ENCODE results near the gene NKIRAS2.
A peak's percentile ranks its signal among the peaks of the same experiment; 100 is the strongest.
"Not testable (repeated sequence)": the region's sequence is repeated elsewhere in the genome, so short reads cannot be mapped to it uniquely, and the experiment has no call there.

NKIRAS2 gene

GRCh38 chr17:42000413-42001133 lies 19.3 kb upstream of the NKIRAS2 start:
- ATAC-seq = no peak

- ATAC-seq = no peak
These were observed 18.2 kb upstream of the NKIRAS2 start for GRCh38 chr17:42001729-42002128.

GRCh38 chr17:42002175-42002791 lies 17.6 kb upstream of the NKIRAS2 start:
- no peak for ATAC-seq

- ATAC-seq = no peak
These were observed 17.0 kb upstream of the NKIRAS2 start for GRCh38 chr17:42002792-42003301.

- no peak for ATAC-seq
These were observed 14.7 kb upstream of the NKIRAS2 start for GRCh38 chr17:42005166-42005565.

- no peak for ATAC-seq
These were observed 10.7 kb upstream of the NKIRAS2 start for GRCh38 chr17:42009170-42009569.

GRCh38 chr17:42010266-42010680 lies 9.6 kb upstream of the NKIRAS2 start:
- not testable (repeated sequence) for ATAC-seq

GRCh38 chr17:42010898-42011516 lies 8.9 kb upstream of the NKIRAS2 start:
- no peak for ATAC-seq

GRCh38 chr17:42012363-42012762 lies 7.5 kb upstream of the NKIRAS2 start:
- ATAC-seq = not testable (repeated sequence)

GRCh38 chr17:42013740-42014139 lies 6.2 kb upstream of the NKIRAS2 start:
- not testable (repeated sequence) for ATAC-seq

GRCh38 chr17:42016411-42016831 lies 3.5 kb upstream of the NKIRAS2 start:
- ATAC-seq = no peak

- peak; percentile 92 to 94 for ATAC-seq
These were observed 2.7 kb upstream of the NKIRAS2 start, which contains the start of gene DNAJC7 for GRCh38 chr17:42016941-42017865. Gene DNAJC7, minus strand, starts transcription at chr17:42017439. Its CDS starts 23 bp downstream, at chr17:42017416.

GRCh38 chr17:42017866-42018200 lies 2.1 kb upstream of the NKIRAS2 start:
- peak; percentile 2 to 3 for ATAC-seq

GRCh38 chr17:42018339-42018738 lies 1.6 kb upstream of the NKIRAS2 start:
- no peak for ATAC-seq

- no peak for ATAC-seq
These were observed 902 bp upstream of the NKIRAS2 start for GRCh38 chr17:42018988-42019387.

- ATAC-seq = not testable (repeated sequence)
These were observed 955 bp downstream of the NKIRAS2 start for GRCh38 chr17:42020845-42021244.

GRCh38 chr17:42023524-42024349 lies 3.8 kb downstream of the NKIRAS2 start:
- no peak for ATAC-seq

GRCh38 chr17:42025191-42025579 lies 5.3 kb downstream of the NKIRAS2 start:
- no peak for ATAC-seq

- ATAC-seq = no peak
These were observed 6.0 kb downstream of the NKIRAS2 start for GRCh38 chr17:42025936-42026335.

GRCh38 chr17:42026857-42027589 lies 7.1 kb downstream of the NKIRAS2 start:
- ATAC-seq = no peak

- ATAC-seq = no peak
These were observed 7.7 kb downstream of the NKIRAS2 start for GRCh38 chr17:42027590-42027889.

Measured in activated CD4-positive, CD25-positive, alpha-beta regulatory T cell treated with anti-CD3 and anti-CD28 coated beads, Interleukin-2, amount 50 U/mL, for 24 hours (primary cell).